ENCODE measurements around the gene PPEF1.

DNA sequence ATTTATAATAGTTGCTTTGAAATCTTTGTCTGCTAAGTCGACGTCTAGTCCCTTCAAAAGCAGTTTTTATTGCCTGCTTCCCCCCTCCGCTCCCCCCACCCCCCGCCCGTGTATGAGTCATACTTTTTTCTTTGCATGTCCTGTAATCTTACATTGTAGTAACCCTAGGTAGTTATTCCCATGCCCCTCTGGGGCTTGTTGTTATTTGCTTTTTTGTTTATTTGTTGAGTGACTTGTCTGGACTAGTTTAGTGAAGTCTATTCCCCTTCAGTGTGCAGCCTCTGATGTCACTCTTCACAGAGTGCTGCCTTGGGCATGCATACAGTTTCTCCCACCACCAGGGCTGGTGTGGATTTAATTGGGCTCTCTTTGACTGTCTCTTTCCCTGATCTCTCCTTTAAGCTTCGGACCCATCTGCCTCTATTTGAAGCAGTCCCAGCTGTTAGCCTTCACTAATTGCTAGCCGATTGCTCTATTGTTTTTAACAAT is 86.2 kb downstream of the PPEF1 start:
- TF ChIP-seq POLR2AphosphoS5 (IDR thresholded peaks at IDR 0.05) (no peak), SMC3 (conservative IDR thresholded peaks at IDR 0.05; ENCODE audit: poor library complexity) (no peak), EZH2 (IDR thresholded peaks at IDR 0.05; ENCODE audit: borderline replicate concordance, insufficient read depth, low read length, poor library complexity, severe bottlenecking) (no peak), TAF1 (IDR thresholded peaks at IDR 0.05; ENCODE audit: low read depth) (no peak), EP300 (conservative IDR thresholded peaks at IDR 0.05; ENCODE audit: poor library complexity, severe bottlenecking) (no peak), RAD21 (conservative IDR thresholded peaks at IDR 0.05) (no peak), MXI1 (conservative IDR thresholded peaks at IDR 0.05; ENCODE audit: poor library complexity, severe bottlenecking) (no peak)
- TF ChIP-seq, protein P1, sequence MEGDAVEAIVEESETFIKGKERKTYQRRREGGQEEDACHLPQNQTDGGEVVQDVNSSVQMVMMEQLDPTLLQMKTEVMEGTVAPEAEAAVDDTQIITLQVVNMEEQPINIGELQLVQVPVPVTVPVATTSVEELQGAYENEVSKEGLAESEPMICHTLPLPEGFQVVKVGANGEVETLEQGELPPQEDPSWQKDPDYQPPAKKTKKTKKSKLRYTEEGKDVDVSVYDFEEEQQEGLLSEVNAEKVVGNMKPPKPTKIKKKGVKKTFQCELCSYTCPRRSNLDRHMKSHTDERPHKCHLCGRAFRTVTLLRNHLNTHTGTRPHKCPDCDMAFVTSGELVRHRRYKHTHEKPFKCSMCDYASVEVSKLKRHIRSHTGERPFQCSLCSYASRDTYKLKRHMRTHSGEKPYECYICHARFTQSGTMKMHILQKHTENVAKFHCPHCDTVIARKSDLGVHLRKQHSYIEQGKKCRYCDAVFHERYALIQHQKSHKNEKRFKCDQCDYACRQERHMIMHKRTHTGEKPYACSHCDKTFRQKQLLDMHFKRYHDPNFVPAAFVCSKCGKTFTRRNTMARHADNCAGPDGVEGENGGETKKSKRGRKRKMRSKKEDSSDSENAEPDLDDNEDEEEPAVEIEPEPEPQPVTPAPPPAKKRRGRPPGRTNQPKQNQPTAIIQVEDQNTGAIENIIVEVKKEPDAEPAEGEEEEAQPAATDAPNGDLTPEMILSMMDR (IDR thresholded peaks at IDR 0.05; ENCODE audit: poor library complexity, severe bottlenecking), result no peak
- TF ChIP-seq, protein P2, sequence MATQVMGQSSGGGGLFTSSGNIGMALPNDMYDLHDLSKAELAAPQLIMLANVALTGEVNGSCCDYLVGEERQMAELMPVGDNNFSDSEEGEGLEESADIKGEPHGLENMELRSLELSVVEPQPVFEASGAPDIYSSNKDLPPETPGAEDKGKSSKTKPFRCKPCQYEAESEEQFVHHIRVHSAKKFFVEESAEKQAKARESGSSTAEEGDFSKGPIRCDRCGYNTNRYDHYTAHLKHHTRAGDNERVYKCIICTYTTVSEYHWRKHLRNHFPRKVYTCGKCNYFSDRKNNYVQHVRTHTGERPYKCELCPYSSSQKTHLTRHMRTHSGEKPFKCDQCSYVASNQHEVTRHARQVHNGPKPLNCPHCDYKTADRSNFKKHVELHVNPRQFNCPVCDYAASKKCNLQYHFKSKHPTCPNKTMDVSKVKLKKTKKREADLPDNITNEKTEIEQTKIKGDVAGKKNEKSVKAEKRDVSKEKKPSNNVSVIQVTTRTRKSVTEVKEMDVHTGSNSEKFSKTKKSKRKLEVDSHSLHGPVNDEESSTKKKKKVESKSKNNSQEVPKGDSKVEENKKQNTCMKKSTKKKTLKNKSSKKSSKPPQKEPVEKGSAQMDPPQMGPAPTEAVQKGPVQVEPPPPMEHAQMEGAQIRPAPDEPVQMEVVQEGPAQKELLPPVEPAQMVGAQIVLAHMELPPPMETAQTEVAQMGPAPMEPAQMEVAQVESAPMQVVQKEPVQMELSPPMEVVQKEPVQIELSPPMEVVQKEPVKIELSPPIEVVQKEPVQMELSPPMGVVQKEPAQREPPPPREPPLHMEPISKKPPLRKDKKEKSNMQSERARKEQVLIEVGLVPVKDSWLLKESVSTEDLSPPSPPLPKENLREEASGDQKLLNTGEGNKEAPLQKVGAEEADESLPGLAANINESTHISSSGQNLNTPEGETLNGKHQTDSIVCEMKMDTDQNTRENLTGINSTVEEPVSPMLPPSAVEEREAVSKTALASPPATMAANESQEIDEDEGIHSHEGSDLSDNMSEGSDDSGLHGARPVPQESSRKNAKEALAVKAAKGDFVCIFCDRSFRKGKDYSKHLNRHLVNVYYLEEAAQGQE (IDR thresholded peaks at IDR 0.05; ENCODE audit: borderline replicate concordance), result no peak
